OCI-LY7 (cell line): ENCODE results near the gene TBC1D4. TPM values are rescaled to one million over a fixed set of nuclear protein-coding genes. Genes with fewer than 3 reads are reported as not detected.
A peak's percentile ranks its signal among the peaks of the same experiment; 100 is the strongest.

ENCODE experiments used
- BruUV-seq: library from RNA; stranded (reverse); fragments of 400-500 nt; replicated peaks from 2 replicates; lab custom pipeline; 2021; lab: Mats Ljungman, UMichigan
- CTCF ChIA-PET: fragments of 300-600 bp; sonication (Branson Sonifier 250); formaldehyde crosslinking; loops from one replicate; lab custom pipeline; 2022; ENCODE audit warnings: antibody characterized with exemption; ENCODE audit not compliant: unreplicated experiment; lab: Charles Lee
- POLR2A ChIA-PET: fragments of 300-600 bp; sonication (Branson Sonifier 250); formaldehyde crosslinking; loops from one replicate; lab custom pipeline; 2022; ENCODE audit warnings: antibody characterized with exemption; lab: Charles Lee
- DNase-seq: peaks from one replicate; pipeline ENCODE4 v3.0.0-alpha.2; 2015; ENCODE audit warnings: low spot score
- H2AFZ ChIP-seq: fragments of 200-600 bp; sonication (generic), shearing (Covaris generic); 2 replicates; pipeline ENCODE4 v1.6.1; 2014; ENCODE audit warnings: mild to moderate bottlenecking, antibody characterized with exemption, low read length, moderate library complexity
- H3K27ac ChIP-seq: fragments of 200-600 bp; sonication (generic); 2 replicates; pipeline ENCODE4 v1.5.1; 2014; ENCODE audit warnings: mixed run types, low read depth, mild to moderate bottlenecking, moderate library complexity, low read length, inconsistent platforms; ENCODE audit not compliant: poor library complexity, severe bottlenecking
- H3K36me3 ChIP-seq: fragments of 200-600 bp; sonication (generic); 2 replicates; pipeline ENCODE4 v1.6.1; 2014; ENCODE audit warnings: mild to moderate bottlenecking, antibody characterized with exemption, low read length, moderate library complexity, mixed read lengths; ENCODE audit not compliant: insufficient read depth
- H3K4me1 ChIP-seq: fragments of 200-600 bp; sonication (generic); 2 replicates; pipeline ENCODE4 v1.5.1; 2014; ENCODE audit warnings: mild to moderate bottlenecking, low read length; ENCODE audit not compliant: insufficient read depth, poor library complexity, severe bottlenecking
- H3K4me2 ChIP-seq: fragments of 200-600 bp; sonication (generic); 2 replicates; pipeline ENCODE4 v1.6.1; 2014; ENCODE audit warnings: mild to moderate bottlenecking, low read length
- H3K4me3 ChIP-seq: fragments of 200-600 bp; sonication (generic); 2 replicates; pipeline ENCODE4 v1.5.1; 2014; ENCODE audit warnings: mild to moderate bottlenecking, low read depth, low read length; ENCODE audit not compliant: poor library complexity, severe bottlenecking
- H3K79me2 ChIP-seq: fragments of 200-600 bp; sonication (generic); 2 replicates; pipeline ENCODE4 v1.6.1; 2016; ENCODE audit warnings: low read depth, mild to moderate bottlenecking, low read length, moderate library complexity, mixed read lengths; ENCODE audit not compliant: insufficient read depth
- H3K9me2 ChIP-seq: fragments of 200-600 bp; sonication (generic); 2 replicates; pipeline ENCODE4 v1.6.1; 2016; ENCODE audit warnings: mild to moderate bottlenecking, low read length, mixed read lengths; ENCODE audit not compliant: insufficient read depth
- H3K9me3 ChIP-seq: fragments of 200-600 bp; sonication (generic); 2 replicates; pipeline ENCODE4 v1.6.1; 2014; ENCODE audit warnings: mild to moderate bottlenecking, mixed run types, low read length, mixed read lengths
- H4K20me1 ChIP-seq: fragments of 200-600 bp; sonication (generic); 2 replicates; pipeline ENCODE4 v1.6.1; 2014; ENCODE audit warnings: mild to moderate bottlenecking, antibody characterized with exemption, low read length, moderate library complexity, mixed read lengths; ENCODE audit not compliant: insufficient read depth
- CTCF ChIP-seq: fragments of 200-600 bp; sonication (generic); conservative IDR thresholded peaks from 2 replicates; pipeline ENCODE4 v1.5.1; 2014; ENCODE audit warnings: mild to moderate bottlenecking, antibody characterized with exemption, low read length, moderate library complexity, mixed read lengths
- EZH2phosphoT487 ChIP-seq: fragments of 200-600 bp; sonication (generic); IDR thresholded peaks from 2 replicates; pipeline ENCODE4 v1.6.1; 2018; ENCODE audit warnings: low read depth, borderline replicate concordance, mild to moderate bottlenecking, mixed run types, antibody characterized with exemption, low read length, moderate library complexity, mixed read lengths
- intact Hi-C: fragments of 100-400 bp; cut with micrococcal nuclease; formaldehyde crosslinking; loops from one replicate; pipeline ENCODE4 v1.10.0; 2022; ENCODE audit not compliant: unreplicated experiment
- total RNA-seq, 2 experiments: library from RNA; depleted of rRNA in 1 of 2; stranded (reverse); fragments of >200 nt in 1 of 2; shearing (Covaris generic) in 1 of 2; gene quantifications; 2 replicates each; pipeline ENCODE4 v1.2.3, GENCODE V29; 2014 to 2022

The TBC1D4 gene
- total RNA-seq, 2 experiments from 2014 or later: 21.7 to 24.3 TPM

GRCh38 chr13:75264611-75265010, 217.4 kb downstream of the TBC1D4 start:
- CTCF ChIA-PET: no interaction called here
- TF ChIP-seq CTCF: no peak
- TF ChIP-seq EZH2phosphoT487: no peak
- H3K4me1 ChIP-seq: no peaks in the 10 kb centered on the region
- no peak overlapping the region for H2AFZ ChIP-seq
- no peak overlapping the region for H3K4me3 ChIP-seq
- no TSS peak for BruUV-seq
- H3K9me3 ChIP-seq: no peaks in the 10 kb centered on the region
- POLR2A ChIA-PET: no interaction called here
- H3K4me2 ChIP-seq: no peak overlapping the region
- intact Hi-C loops: no loop called here
- no peaks in the 10 kb centered on the region for H3K9me2 ChIP-seq
- H4K20me1 ChIP-seq: no peaks in the 10 kb centered on the region
- no peaks in the 10 kb centered on the region for H3K36me3 ChIP-seq
- H3K79me2 ChIP-seq: no peaks in the 10 kb centered on the region
- no peak overlapping the region for H3K27ac ChIP-seq
- DNase-seq: no peak

- H3K4me1 ChIP-seq: no peaks in the 10 kb centered on the region
- H3K9me3 ChIP-seq: no peaks in the 10 kb centered on the region
- ChIA-PET CTCF (no interaction called here), POLR2A (no interaction called here)
- no peaks in the 10 kb centered on the region for H3K9me2 ChIP-seq
- no peaks in the 10 kb centered on the region for H4K20me1 ChIP-seq
- no peak overlapping the region for H3K4me2 ChIP-seq
- no peak for DNase-seq
- TF ChIP-seq CTCF (no peak), EZH2phosphoT487 (no peak)
- H2AFZ ChIP-seq: no peak overlapping the region
- no TSS peak for BruUV-seq
- no peak overlapping the region for H3K4me3 ChIP-seq
- no peak overlapping the region for H3K27ac ChIP-seq
- H3K79me2 ChIP-seq: no peaks in the 10 kb centered on the region
- no peaks in the 10 kb centered on the region for H3K36me3 ChIP-seq
- intact Hi-C loops: no loop called here
These were observed 218.1 kb downstream of the TBC1D4 start for GRCh38 chr13:75263741-75264407.

GRCh38 chr13:75258159-75258782, 223.7 kb downstream of the TBC1D4 start:
- ChIA-PET CTCF (no interaction called here), POLR2A (interaction anchor here (1.1 kb wide), 1 partner anchor 58 kb away, joined by 3 read pairs; no protein-coding TSS in a partner anchor)
- H3K79me2 ChIP-seq: no peaks in the 10 kb centered on the region
- H4K20me1 ChIP-seq: no peaks in the 10 kb centered on the region
- no peak overlapping the region for H2AFZ ChIP-seq
- BruUV-seq: no TSS peak
- no peak overlapping the region for H3K4me2 ChIP-seq
- H3K4me3 ChIP-seq: no peak overlapping the region
- no peaks in the 10 kb centered on the region for H3K36me3 ChIP-seq
- peak; percentile 16 for DNase-seq
- no peak overlapping the region for H3K27ac ChIP-seq
- H3K9me3 ChIP-seq: no peaks in the 10 kb centered on the region
- no peaks in the 10 kb centered on the region for H3K4me1 ChIP-seq
- TF ChIP-seq EZH2phosphoT487 (no peak), CTCF (peak; percentile 81)
- intact Hi-C loops: no loop called here
- H3K9me2 ChIP-seq: no peaks in the 10 kb centered on the region
